ACC112 (cell line): ENCODE results near the gene APCDD1L.
"Not testable (repeated sequence)": the region's sequence is repeated elsewhere in the genome, so short reads cannot be mapped to it uniquely, and the experiment has no call there.

Source experiments
- H2AFZ ChIP-seq: fragments of 200-600 bp; sonication (generic); one replicate; pipeline ENCODE4 v1.6.0; 2017; ENCODE audit warnings: antibody characterized with exemption, low read length; ENCODE audit not compliant: unreplicated experiment
- H3K27ac ChIP-seq: fragments of 200-600 bp; sonication (generic); 2 replicates; pipeline ENCODE4 v1.5.1; 2014; ENCODE audit warnings: low read depth, mild to moderate bottlenecking, antibody characterized with exemption, low read length, moderate library complexity
- H3K27me3 ChIP-seq: fragments of 200-600 bp; sonication (generic); 2 replicates; pipeline ENCODE4 v1.6.1; 2014; ENCODE audit warnings: mild to moderate bottlenecking, antibody characterized with exemption, low read length, moderate library complexity, mixed read lengths; ENCODE audit not compliant: insufficient read depth
- H3K36me3 ChIP-seq: fragments of 200-600 bp; sonication (generic); 2 replicates; pipeline ENCODE4 v1.6.1; 2016; ENCODE audit warnings: mild to moderate bottlenecking, antibody characterized with exemption, low read length, moderate library complexity, mixed read lengths; ENCODE audit not compliant: insufficient read depth
- H3K4me1 ChIP-seq: fragments of 200-600 bp; sonication (generic); one replicate; pipeline ENCODE4 v1.6.1; 2016; ENCODE audit warnings: low read length, mixed read lengths; ENCODE audit not compliant: insufficient read depth, unreplicated experiment, control insufficient read depth
- H3K4me3 ChIP-seq: fragments of 200-600 bp; sonication (generic); 2 replicates; pipeline ENCODE4 v1.5.1; 2014; ENCODE audit warnings: mild to moderate bottlenecking, low read depth, low read length
- H3K79me2 ChIP-seq: fragments of 200-600 bp; sonication (generic); one replicate; pipeline ENCODE4 v1.6.0; 2016; ENCODE audit warnings: low read length; ENCODE audit not compliant: control insufficient read depth, unreplicated experiment, insufficient read depth

The APCDD1L gene

GRCh38 chr20:58544286-58544685 is 29.1 kb upstream of the APCDD1L start:
- no peak overlapping the region for H2AFZ ChIP-seq
- H3K27me3 ChIP-seq: no peaks in the 10 kb centered on the region
- H3K4me1 ChIP-seq: peaks cover 20% of the 10 kb centered on the region
- H3K27ac ChIP-seq: no peak overlapping the region
- no peaks in the 10 kb centered on the region for H3K79me2 ChIP-seq
- H3K36me3 ChIP-seq: no peaks in the 10 kb centered on the region
- no peak overlapping the region for H3K4me3 ChIP-seq

DNA sequence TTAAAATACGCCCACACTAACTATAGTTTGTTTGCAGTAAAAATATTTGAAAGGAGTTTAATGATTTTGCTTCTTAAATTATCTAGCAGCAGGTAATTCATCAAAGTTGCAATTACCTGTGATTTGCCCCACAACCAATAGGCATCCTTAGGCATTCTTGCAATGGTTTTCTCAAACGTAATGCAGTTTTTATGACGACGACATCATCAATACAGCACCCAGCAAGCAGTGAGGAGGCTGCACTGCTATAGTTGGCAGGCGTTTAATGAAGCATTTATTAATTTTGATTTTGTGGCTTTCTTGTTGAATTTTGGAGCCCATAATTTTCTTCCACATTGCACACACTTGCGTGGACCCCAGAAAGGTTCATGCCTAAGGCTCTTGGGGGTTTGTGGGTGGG is 28.1 kb upstream of the APCDD1L start:
- Histone ChIP-seq H2AFZ (no peak overlapping the region), H3K36me3 (no peaks in the 10 kb centered on the region), H3K27me3 (no peaks in the 10 kb centered on the region), H3K27ac (no peak overlapping the region), H3K4me1 (peaks cover 17% of the 10 kb centered on the region), H3K4me3 (no peak overlapping the region), H3K79me2 (no peaks in the 10 kb centered on the region)

DNA sequence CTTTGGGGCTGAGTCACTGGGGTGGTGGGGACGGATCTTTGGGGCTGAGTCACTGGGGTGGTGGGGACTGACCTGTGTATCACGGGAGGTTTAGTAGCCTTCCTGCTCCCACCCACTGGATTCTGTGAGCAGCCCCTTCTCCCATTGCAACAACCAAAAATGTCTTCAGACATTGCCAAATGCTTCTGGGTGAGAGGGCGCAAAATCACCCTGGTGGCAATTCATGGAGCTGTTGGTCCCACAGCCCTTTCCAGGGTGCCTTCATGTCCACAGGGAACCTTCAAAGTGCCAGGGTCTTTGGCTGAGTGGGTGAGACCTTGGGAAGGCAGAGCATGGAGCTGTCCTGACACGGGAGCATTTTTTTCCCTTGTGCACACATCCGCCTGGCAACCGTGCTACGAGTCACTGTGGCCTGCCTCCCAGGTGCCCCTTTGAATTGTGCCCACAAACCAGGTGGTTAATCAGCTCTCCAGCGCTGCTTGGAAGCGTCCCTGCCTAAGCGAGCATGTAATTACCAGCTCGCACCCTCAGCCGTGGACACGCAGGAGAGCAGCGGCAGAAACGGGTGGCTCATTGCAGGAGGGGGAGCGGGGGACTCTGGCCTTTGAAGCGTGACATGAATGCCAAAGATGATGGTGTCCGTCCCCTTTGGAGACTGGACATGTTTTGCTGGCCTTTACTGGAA is 27.4 kb upstream of the APCDD1L start:
- Histone ChIP-seq H3K27me3 (no peaks in the 10 kb centered on the region), H3K4me3 (no peak overlapping the region), H3K27ac (peak overlapping the region; percentile 83)

DNA sequence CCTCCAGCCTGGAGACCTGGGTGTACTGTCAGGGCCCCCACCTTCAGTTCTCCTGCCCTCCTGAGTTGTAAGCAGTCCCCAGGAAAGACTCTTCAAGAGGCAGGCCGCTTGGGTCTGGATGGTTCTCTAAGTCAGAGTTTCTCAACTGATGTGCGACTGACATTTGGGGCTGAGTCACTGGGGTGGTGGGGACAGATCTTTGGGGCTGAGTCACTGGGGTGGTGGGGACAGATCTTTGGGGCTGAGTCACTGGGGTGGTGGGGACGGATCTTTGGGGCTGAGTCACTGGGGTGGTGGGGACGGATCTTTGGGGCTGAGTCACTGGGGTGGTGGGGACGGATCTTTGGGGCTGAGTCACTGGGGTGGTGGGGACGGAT is 26.8 kb upstream of the APCDD1L start:
- H3K4me1 ChIP-seq, H3K27me3 ChIP-seq, H3K79me2 ChIP-seq, H3K4me3 ChIP-seq, H3K36me3 ChIP-seq, H2AFZ ChIP-seq: not testable (repeated sequence)
- H3K27ac ChIP-seq: peak overlapping the region; percentile 79

More for the DNA sequence above, 27.4 kb upstream of the APCDD1L start:
- no peak overlapping the region for H2AFZ ChIP-seq
- no peaks in the 10 kb centered on the region for H3K79me2 ChIP-seq
- no peaks in the 10 kb centered on the region for H3K36me3 ChIP-seq
- peaks cover 10% of the 10 kb centered on the region for H3K4me1 ChIP-seq

DNA sequence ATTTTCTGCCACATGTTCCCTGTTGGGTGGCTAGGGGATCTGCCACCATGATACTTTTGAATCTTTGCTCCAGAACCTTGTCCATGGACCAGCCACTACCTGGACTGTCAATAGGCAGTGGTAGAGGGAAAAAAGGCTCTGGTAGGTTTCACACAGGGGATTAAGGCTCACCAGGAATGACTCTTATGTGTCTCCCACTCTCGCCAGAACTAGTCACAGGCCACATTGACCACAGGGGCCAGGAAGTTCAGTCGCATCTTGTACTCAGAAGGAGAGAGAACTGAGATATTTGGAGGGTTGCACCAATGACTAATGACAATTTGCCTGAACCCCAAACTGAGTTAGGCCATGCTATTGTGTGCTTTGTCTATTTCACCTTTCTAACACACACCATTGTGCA is 23.6 kb upstream of the APCDD1L start:
- H3K4me3 ChIP-seq: no peak overlapping the region
- H3K27me3 ChIP-seq: no peaks in the 10 kb centered on the region
- no peak overlapping the region for H3K27ac ChIP-seq
- H3K36me3 ChIP-seq: peaks cover 3% of the 10 kb centered on the region; the same call in 1 of the 2 replicates
- H2AFZ ChIP-seq: no peak overlapping the region
- peaks cover 5% of the 10 kb centered on the region for H3K4me1 ChIP-seq
- no peaks in the 10 kb centered on the region for H3K79me2 ChIP-seq

DNA sequence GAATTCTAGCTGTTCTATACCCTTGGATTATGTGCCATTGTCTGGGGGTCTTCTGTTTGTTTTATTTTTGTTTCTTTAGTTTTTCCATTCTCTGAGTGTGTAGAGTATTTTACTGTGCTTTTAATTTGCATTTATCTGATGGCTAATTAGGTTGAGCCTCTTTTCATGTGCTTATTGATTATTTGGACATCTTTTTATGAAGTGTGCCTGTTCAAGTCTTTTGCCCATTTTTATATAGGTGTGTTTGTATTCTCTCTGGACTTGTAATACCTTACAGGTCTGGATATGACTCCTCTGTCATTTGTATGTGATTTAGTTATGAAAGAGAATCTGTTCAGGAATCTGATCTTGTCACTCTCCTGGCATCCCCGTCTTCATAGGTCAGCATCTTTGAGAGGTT is 22.6 kb upstream of the APCDD1L start:
- Histone ChIP-seq H3K27ac (no peak overlapping the region), H3K79me2 (no peaks in the 10 kb centered on the region), H3K4me1 (peaks cover 5% of the 10 kb centered on the region), H3K4me3 (no peak overlapping the region), H3K27me3 (no peaks in the 10 kb centered on the region), H2AFZ (no peak overlapping the region), H3K36me3 (peaks cover 3% of the 10 kb centered on the region; the same call in 1 of the 2 replicates)

DNA sequence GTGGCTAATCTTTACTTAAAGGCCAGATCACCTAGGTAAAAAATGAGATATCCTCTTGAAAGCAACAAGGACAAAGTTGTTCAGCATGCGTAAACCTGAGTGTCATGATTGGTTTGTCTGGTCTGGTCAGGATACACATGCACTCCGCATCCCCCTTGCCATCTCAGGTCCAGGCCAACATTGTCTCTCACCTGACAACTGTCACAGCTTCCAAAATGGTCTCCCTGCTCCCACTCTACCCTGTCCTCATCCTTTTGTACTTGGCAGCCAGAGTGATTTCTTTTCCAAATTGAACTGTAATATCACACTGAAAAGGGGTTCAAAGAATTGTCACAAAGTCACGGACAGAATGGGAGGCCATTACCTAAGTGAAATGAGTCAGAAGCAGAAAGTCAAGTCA is 21.1 kb upstream of the APCDD1L start:
- no peaks in the 10 kb centered on the region for H3K27me3 ChIP-seq
- H3K36me3 ChIP-seq: peaks cover 3% of the 10 kb centered on the region; the same call in 1 of the 2 replicates
- no peak overlapping the region for H3K27ac ChIP-seq
- no peak overlapping the region for H3K4me3 ChIP-seq
- H2AFZ ChIP-seq: no peak overlapping the region
- H3K79me2 ChIP-seq: no peaks in the 10 kb centered on the region
- peaks cover under 1% of the 10 kb centered on the region for H3K4me1 ChIP-seq

- no peaks in the 10 kb centered on the region for H3K79me2 ChIP-seq
- no peak overlapping the region for H3K4me3 ChIP-seq
- no peak overlapping the region for H2AFZ ChIP-seq
- H3K27ac ChIP-seq: no peak overlapping the region
- peaks cover 8% of the 10 kb centered on the region for H3K36me3 ChIP-seq
- no peaks in the 10 kb centered on the region for H3K4me1 ChIP-seq
- no peaks in the 10 kb centered on the region for H3K27me3 ChIP-seq
Observed at GRCh38 chr20:58531657-58532056, 16.5 kb upstream of the APCDD1L start.

DNA sequence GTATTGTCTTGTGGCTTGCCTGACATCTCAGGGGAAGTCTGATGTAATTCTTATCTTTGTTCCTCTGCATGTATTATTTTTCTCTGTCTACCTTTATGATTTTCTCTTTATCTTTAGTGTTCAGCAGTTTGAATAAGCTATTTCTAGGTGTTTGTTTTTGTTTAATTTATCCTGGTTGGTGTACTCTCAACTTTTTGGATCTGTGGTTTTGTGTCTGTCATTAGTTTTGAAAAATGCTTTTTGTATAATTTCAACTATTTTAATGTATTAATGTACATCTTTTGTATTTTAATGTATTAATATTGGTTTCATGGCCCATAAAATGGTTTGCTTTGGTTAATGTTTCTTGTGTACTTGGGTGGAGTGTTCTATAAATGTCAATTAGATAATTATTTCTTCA is 15.9 kb upstream of the APCDD1L start:
- no peaks in the 10 kb centered on the region for H3K27me3 ChIP-seq
- peaks cover 11% of the 10 kb centered on the region for H3K36me3 ChIP-seq
- no peak overlapping the region for H3K27ac ChIP-seq
- H3K79me2 ChIP-seq: no peaks in the 10 kb centered on the region
- H3K4me3 ChIP-seq: no peak overlapping the region
- no peaks in the 10 kb centered on the region for H3K4me1 ChIP-seq
- no peak overlapping the region for H2AFZ ChIP-seq

GRCh38 chr20:58528412-58528811 is 13.2 kb upstream of the APCDD1L start:
- no peaks in the 10 kb centered on the region for H3K27me3 ChIP-seq
- H3K79me2 ChIP-seq: no peaks in the 10 kb centered on the region
- H3K27ac ChIP-seq: no peak overlapping the region
- H2AFZ ChIP-seq: no peak overlapping the region
- peaks cover 13% of the 10 kb centered on the region for H3K36me3 ChIP-seq
- H3K4me3 ChIP-seq: no peak overlapping the region
- H3K4me1 ChIP-seq: peaks cover 22% of the 10 kb centered on the region

- Histone ChIP-seq H3K27me3 (no peaks in the 10 kb centered on the region), H3K4me1 (peaks cover 33% of the 10 kb centered on the region), H3K27ac (no peak overlapping the region), H2AFZ (no peak overlapping the region), H3K36me3 (peaks cover 13% of the 10 kb centered on the region), H3K79me2 (no peaks in the 10 kb centered on the region), H3K4me3 (no peak overlapping the region)
Observed at GRCh38 chr20:58526411-58526810, 11.2 kb upstream of the APCDD1L start.
